Measurements from ENCODE around the gene NRCAM.

Gene NRCAM

DNA sequence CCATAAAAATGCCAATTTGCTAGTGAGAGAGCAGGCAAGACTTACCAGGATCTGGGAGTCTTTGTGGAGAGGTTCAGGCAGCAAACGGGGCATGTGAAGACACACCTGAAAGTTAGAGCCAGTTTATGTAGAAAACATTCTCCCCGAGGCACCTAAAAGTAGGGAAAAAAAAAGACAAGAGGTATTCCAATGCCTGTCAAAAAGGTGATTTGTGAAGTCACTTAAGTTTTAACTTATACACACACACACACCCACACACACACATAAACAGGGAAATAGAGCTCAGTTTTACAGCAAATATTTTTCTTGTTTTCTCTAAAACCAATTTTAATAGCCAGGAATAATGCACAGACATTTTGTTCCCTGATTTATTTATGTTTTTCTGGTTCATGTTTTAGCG, 326.0 kb downstream of the NRCAM start, which contains the start of gene LAMB4:
Gene LAMB4, minus strand, starts transcription at position 101 of the 400 bp plus-strand sequence. CDS start 7,197 bp downstream, outside the sequence.
- no peak for TF ChIP-seq FOXM1 (IDR thresholded peaks at IDR 0.05; ENCODE audit: borderline replicate concordance)
- no peak for DNase-seq (ENCODE audit: extremely low spot score)
- CTCF ChIA-PET: interaction anchor here (0.9 kb wide), 1 partner anchor 16 kb away, joined by 3 read pairs; no protein-coding TSS in a partner anchor
- POLR2A ChIA-PET: no interaction called here

GRCh38 chr7:108129018-108129965, 326.9 kb downstream of the NRCAM start:
- CTCF ChIA-PET: interaction anchor here (0.6 to 0.9 kb wide), 2 partner anchors 8 to 15 kb away, joined by 3 to 5 read pairs; no protein-coding TSS in a partner anchor
- TF ChIP-seq FOXK2 (IDR thresholded peaks at IDR 0.05) (no peak), L3MBTL2 (conservative IDR thresholded peaks at IDR 0.05) (no peak), ZNF384 (IDR thresholded peaks at IDR 0.05) (no peak), SP1 (IDR thresholded peaks at IDR 0.05) (no peak), BHLHE40 (IDR thresholded peaks at IDR 0.05; ENCODE audit: borderline replicate concordance) (no peak), NFRKB (IDR thresholded peaks at IDR 0.05) (no peak), FOXM1 (IDR thresholded peaks at IDR 0.05; ENCODE audit: borderline replicate concordance) (no peak), FOXA1 (IDR thresholded peaks at IDR 0.05) (no peak), HDGF (IDR thresholded peaks at IDR 0.05; ENCODE audit: borderline replicate concordance) (no peak), ELF4 (IDR thresholded peaks at IDR 0.05) (no peak), ARNT (IDR thresholded peaks at IDR 0.05) (no peak), SUZ12 (IDR thresholded peaks at IDR 0.05) (no peak), PKNOX1 (IDR thresholded peaks at IDR 0.05) (no peak), TARDBP (IDR thresholded peaks at IDR 0.05) (no peak), CTBP1 (IDR thresholded peaks at IDR 0.05; ENCODE audit: borderline replicate concordance) (no peak), LEF1 (IDR thresholded peaks at IDR 0.05; ENCODE audit: borderline replicate concordance) (no peak)
- DNase-seq (ENCODE audit: extremely low spot score): no peak
- POLR2A ChIA-PET: no interaction called here

DNA sequence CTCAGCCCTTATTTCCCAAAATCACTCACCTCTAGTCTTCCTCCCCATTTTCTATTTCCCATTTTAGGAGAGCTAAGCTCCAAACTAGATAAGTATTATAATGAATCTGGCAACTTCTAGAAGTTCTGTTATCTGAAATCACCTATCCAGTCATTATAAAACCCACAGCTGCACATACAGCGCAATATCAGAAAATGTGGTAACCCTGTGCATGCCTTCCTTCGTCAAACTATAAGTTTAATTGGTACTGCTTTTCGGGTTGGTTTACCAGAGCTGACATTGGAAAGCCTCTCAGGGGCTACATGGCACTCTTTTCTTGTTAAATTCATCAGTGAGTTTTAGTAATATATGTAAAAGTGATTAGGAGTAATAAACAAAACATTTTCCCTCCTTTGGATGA, 327.7 kb downstream of the NRCAM start:
- CTCF ChIA-PET: interaction anchor here (0.6 kb wide), 1 partner anchor 9 kb away, joined by 5 read pairs; no protein-coding TSS in a partner anchor
- no peak for TF ChIP-seq FOXA1 (IDR thresholded peaks at IDR 0.05)
- TF ChIP-seq TARDBP (IDR thresholded peaks at IDR 0.05): no peak
- no peak for TF ChIP-seq NFRKB (IDR thresholded peaks at IDR 0.05)
- no peak for TF ChIP-seq ELF4 (IDR thresholded peaks at IDR 0.05)
- POLR2A ChIA-PET: no interaction called here
- DNase-seq (ENCODE audit: extremely low spot score): no peak

- POLR2A ChIA-PET: no interaction called here
- DNase-seq (ENCODE audit: extremely low spot score): no peak
- CTCF ChIA-PET: no interaction called here
- TF ChIP-seq LEF1 (IDR thresholded peaks at IDR 0.05; ENCODE audit: borderline replicate concordance) (no peak), FOXA1 (IDR thresholded peaks at IDR 0.05) (no peak), FOXM1 (IDR thresholded peaks at IDR 0.05; ENCODE audit: borderline replicate concordance) (no peak), SP1 (IDR thresholded peaks at IDR 0.05) (no peak), ZNF384 (IDR thresholded peaks at IDR 0.05) (no peak)
Observed at GRCh38 chr7:108127461-108127860, 328.8 kb downstream of the NRCAM start.

GRCh38 chr7:108124820-108125219, 331.4 kb downstream of the NRCAM start:
- CTCF ChIA-PET: interaction anchor here (1.0 kb wide), 1 partner anchor 21 kb away, joined by 3 read pairs; no protein-coding TSS in a partner anchor
- TF ChIP-seq FOXK2 (IDR thresholded peaks at IDR 0.05) (no peak), SUZ12 (IDR thresholded peaks at IDR 0.05) (no peak), FOXA1 (IDR thresholded peaks at IDR 0.05) (no peak), LEF1 (IDR thresholded peaks at IDR 0.05; ENCODE audit: borderline replicate concordance) (no peak), HDGF (IDR thresholded peaks at IDR 0.05; ENCODE audit: borderline replicate concordance) (no peak), NFRKB (IDR thresholded peaks at IDR 0.05) (no peak), BHLHE40 (IDR thresholded peaks at IDR 0.05; ENCODE audit: borderline replicate concordance) (no peak), CTBP1 (IDR thresholded peaks at IDR 0.05; ENCODE audit: borderline replicate concordance) (no peak), L3MBTL2 (conservative IDR thresholded peaks at IDR 0.05) (no peak), ARNT (IDR thresholded peaks at IDR 0.05) (no peak), PKNOX1 (IDR thresholded peaks at IDR 0.05) (no peak)
- POLR2A ChIA-PET: no interaction called here
- DNase-seq (ENCODE audit: extremely low spot score): no peak

DNA sequence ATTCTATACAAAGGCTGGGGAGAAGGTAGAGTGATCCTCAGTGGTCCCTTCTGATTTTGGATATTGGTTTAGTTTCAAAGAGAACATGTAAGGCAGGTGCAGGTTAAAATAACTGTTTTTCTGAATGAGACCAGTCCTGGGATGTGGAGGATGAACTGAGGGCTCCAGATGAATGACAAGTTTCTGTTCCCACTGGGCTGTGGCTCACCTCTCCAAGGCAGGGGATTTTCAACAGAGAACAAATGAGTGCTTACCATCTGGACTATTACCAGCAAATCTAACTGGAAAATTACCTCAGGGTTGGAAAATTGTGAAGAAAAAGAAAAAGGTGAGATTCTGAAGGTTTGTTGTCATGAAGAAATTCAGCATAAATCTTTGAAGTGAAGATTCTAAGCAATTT, 334.1 kb downstream of the NRCAM start:
- CTCF ChIA-PET: interaction anchor here (0.7 kb wide), 1 partner anchor 9 kb away, joined by 3 read pairs; no protein-coding TSS in a partner anchor
- POLR2A ChIA-PET: no interaction called here
- TF ChIP-seq FOXK2 (IDR thresholded peaks at IDR 0.05) (no peak), FOXA1 (IDR thresholded peaks at IDR 0.05) (no peak), HDGF (IDR thresholded peaks at IDR 0.05; ENCODE audit: borderline replicate concordance) (no peak), SUZ12 (IDR thresholded peaks at IDR 0.05) (no peak), BHLHE40 (IDR thresholded peaks at IDR 0.05; ENCODE audit: borderline replicate concordance) (no peak), LEF1 (IDR thresholded peaks at IDR 0.05; ENCODE audit: borderline replicate concordance) (no peak), CTBP1 (IDR thresholded peaks at IDR 0.05; ENCODE audit: borderline replicate concordance) (no peak), NFRKB (IDR thresholded peaks at IDR 0.05) (no peak), SP1 (IDR thresholded peaks at IDR 0.05) (no peak)
- no peak for DNase-seq (ENCODE audit: extremely low spot score)

DNA sequence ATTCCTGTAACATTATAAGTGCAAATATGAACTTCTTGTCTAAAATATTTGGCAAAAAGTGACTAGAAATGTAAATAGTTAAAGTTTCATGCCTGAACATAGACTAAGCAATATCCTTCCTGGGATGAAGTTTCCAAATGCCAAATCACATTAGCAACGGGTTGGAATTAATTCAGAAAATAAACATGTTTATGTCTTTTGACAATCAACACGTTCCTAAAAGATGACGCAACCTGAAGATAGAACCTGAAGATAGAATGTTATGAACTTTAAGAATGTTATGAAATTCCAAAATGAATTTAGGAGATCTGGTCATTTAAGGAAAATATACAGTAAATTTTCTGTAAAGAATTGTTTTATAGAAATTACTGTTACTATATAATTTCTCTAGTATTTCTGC, 335.3 kb downstream of the NRCAM start:
- DNase-seq (ENCODE audit: extremely low spot score): no peak
- TF ChIP-seq CTBP1 (IDR thresholded peaks at IDR 0.05; ENCODE audit: borderline replicate concordance) (no peak), ELF4 (IDR thresholded peaks at IDR 0.05) (no peak), FOXM1 (IDR thresholded peaks at IDR 0.05; ENCODE audit: borderline replicate concordance) (no peak), BHLHE40 (IDR thresholded peaks at IDR 0.05; ENCODE audit: borderline replicate concordance) (no peak), HDGF (IDR thresholded peaks at IDR 0.05; ENCODE audit: borderline replicate concordance) (no peak), PKNOX1 (IDR thresholded peaks at IDR 0.05) (no peak), ARNT (IDR thresholded peaks at IDR 0.05) (no peak), L3MBTL2 (conservative IDR thresholded peaks at IDR 0.05) (no peak), SP1 (IDR thresholded peaks at IDR 0.05) (no peak), LEF1 (IDR thresholded peaks at IDR 0.05; ENCODE audit: borderline replicate concordance) (no peak), NFRKB (IDR thresholded peaks at IDR 0.05) (no peak), SUZ12 (IDR thresholded peaks at IDR 0.05) (no peak), ZNF384 (IDR thresholded peaks at IDR 0.05) (no peak), FOXA1 (IDR thresholded peaks at IDR 0.05) (no peak)
- ChIA-PET POLR2A (no interaction called here), CTCF (no interaction called here)
